ENCODE results near the gene PRKCA.

PRKCA gene

DNA sequence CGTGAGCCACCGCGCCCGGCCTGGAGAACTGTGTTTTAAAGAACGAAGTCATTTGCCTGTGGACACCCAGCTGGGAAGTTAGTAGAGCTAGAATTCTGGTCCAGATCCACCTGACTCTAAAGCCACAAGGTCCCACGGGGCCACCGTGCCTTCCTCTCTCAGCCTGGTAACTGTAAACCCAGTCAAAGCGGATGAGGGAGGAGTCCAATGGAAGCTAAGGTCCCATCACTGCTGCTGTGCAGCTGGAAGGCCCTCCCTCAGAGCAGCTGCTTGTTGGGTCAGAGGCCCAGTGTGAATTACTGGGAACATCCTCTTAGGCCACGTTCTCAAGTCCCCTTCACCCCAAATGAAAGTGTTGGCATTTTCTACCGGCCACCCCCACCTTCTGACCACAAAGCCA is 483.7 kb downstream of the PRKCA start:
- no peak for TF ChIP-seq OSR1 (CRISPR knock-in tag; IDR thresholded peaks at IDR 0.05)
- TF ChIP-seq ZNF565 (CRISPR knock-in tag; conservative IDR thresholded peaks at IDR 0.05; ENCODE audit: low read depth) = no peak
- no peak for TF ChIP-seq PPARA (CRISPR knock-in tag; IDR thresholded peaks at IDR 0.05; ENCODE audit: borderline replicate concordance)
- TF ChIP-seq TCF4 (CRISPR knock-in tag; IDR thresholded peaks at IDR 0.05; ENCODE audit: borderline replicate concordance) = no peak
- no peak for TF ChIP-seq TOX (CRISPR knock-in tag; IDR thresholded peaks at IDR 0.05; ENCODE audit: borderline replicate concordance)
- no peak for TF ChIP-seq POU6F1 (CRISPR knock-in tag; IDR thresholded peaks at IDR 0.05; ENCODE audit: borderline replicate concordance, low read depth)
- TF ChIP-seq RARB (CRISPR knock-in tag; IDR thresholded peaks at IDR 0.05) = no peak
- TF ChIP-seq CSDC2 (CRISPR knock-in tag; IDR thresholded peaks at IDR 0.05) = no peak
- TF ChIP-seq ARNTL (CRISPR knock-in tag; IDR thresholded peaks at IDR 0.05; ENCODE audit: borderline replicate concordance, low read depth) = no peak
- no peak for TF ChIP-seq BACH2 (CRISPR knock-in tag; IDR thresholded peaks at IDR 0.05; ENCODE audit: borderline replicate concordance)
- TF ChIP-seq ZC3H10 (CRISPR knock-in tag; IDR thresholded peaks at IDR 0.05) = no peak
- ATAC-seq = no peak

- no peak for ATAC-seq
- TF ChIP-seq BACH2 (CRISPR knock-in tag; IDR thresholded peaks at IDR 0.05; ENCODE audit: borderline replicate concordance) (no peak), ESRRG (CRISPR knock-in tag; IDR thresholded peaks at IDR 0.05) (no peak), ZFP30 (CRISPR knock-in tag; IDR thresholded peaks at IDR 0.05) (no peak), ZC3H10 (CRISPR knock-in tag; IDR thresholded peaks at IDR 0.05) (no peak), ZNF8 (CRISPR knock-in tag; IDR thresholded peaks at IDR 0.05) (no peak), ISL1 (CRISPR knock-in tag; IDR thresholded peaks at IDR 0.05) (no peak), CSDC2 (CRISPR knock-in tag; IDR thresholded peaks at IDR 0.05) (no peak), TCF4 (CRISPR knock-in tag; IDR thresholded peaks at IDR 0.05; ENCODE audit: borderline replicate concordance) (no peak), POU6F1 (CRISPR knock-in tag; IDR thresholded peaks at IDR 0.05; ENCODE audit: borderline replicate concordance, low read depth) (no peak), ZNF70 (CRISPR knock-in tag; IDR thresholded peaks at IDR 0.05) (no peak), GLIS3 (CRISPR knock-in tag; IDR thresholded peaks at IDR 0.05) (no peak), CREB5 (CRISPR knock-in tag; IDR thresholded peaks at IDR 0.05; ENCODE audit: low read depth) (no peak), OSR1 (CRISPR knock-in tag; IDR thresholded peaks at IDR 0.05) (no peak), ARNTL (CRISPR knock-in tag; IDR thresholded peaks at IDR 0.05; ENCODE audit: borderline replicate concordance, low read depth) (no peak), TSHZ2 (CRISPR knock-in tag; IDR thresholded peaks at IDR 0.05) (no peak), ZNF565 (CRISPR knock-in tag; conservative IDR thresholded peaks at IDR 0.05; ENCODE audit: low read depth) (no peak)
- TF ChIP-seq, protein P1, sequence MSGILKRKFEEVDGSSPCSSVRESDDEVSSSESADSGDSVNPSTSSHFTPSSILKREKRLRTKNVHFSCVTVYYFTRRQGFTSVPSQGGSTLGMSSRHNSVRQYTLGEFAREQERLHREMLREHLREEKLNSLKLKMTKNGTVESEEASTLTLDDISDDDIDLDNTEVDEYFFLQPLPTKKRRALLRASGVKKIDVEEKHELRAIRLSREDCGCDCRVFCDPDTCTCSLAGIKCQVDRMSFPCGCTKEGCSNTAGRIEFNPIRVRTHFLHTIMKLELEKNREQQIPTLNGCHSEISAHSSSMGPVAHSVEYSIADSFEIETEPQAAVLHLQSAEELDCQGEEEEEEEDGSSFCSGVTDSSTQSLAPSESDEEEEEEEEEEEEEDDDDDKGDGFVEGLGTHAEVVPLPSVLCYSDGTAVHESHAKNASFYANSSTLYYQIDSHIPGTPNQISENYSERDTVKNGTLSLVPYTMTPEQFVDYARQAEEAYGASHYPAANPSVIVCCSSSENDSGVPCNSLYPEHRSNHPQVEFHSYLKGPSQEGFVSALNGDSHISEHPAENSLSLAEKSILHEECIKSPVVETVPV (CRISPR knock-in tag; IDR thresholded peaks at IDR 0.05) = no peak
These were observed 485.5 kb downstream of the PRKCA start for GRCh38 chr17:66787914-66788313.

GRCh38 chr17:66789093-66789492 is 486.7 kb downstream of the PRKCA start:
- TF ChIP-seq ZC3H10 (CRISPR knock-in tag; IDR thresholded peaks at IDR 0.05) = no peak
- ATAC-seq = no peak; the same call in 2 of the 3 replicates
